Keratinocyte (primary cell): ENCODE measurements around the gene ECEL1. TPM values are rescaled to one million over a fixed set of nuclear protein-coding genes. Genes with fewer than 3 reads are reported as not detected.
A peak's percentile ranks its signal among the peaks of the same experiment; 100 is the strongest.

Source experiments
- DNase-seq: peaks from one replicate; pipeline ENCODE4 v3.0.0-alpha.2; 2011; ENCODE audit warnings: low read depth, missing footprints, low spot score
- FAIRE-seq: peaks from 2 replicates; lab custom pipeline; 2011; peaks lifted over from hg19 to GRCh38; lab: Jason Lieb, UNC
- H2AFZ ChIP-seq: 2 replicates; pipeline ENCODE4 v1.6.0; 2012; ENCODE audit warnings: low read length, control low read depth, inconsistent platforms; ENCODE audit not compliant: control insufficient read depth
- H3K27ac ChIP-seq: 2 replicates; pipeline ENCODE4 v1.5.1; 2011; ENCODE audit warnings: low read length; ENCODE audit not compliant: control insufficient read depth, insufficient read depth
- H3K27me3 ChIP-seq: 3 replicates; pipeline ENCODE4 v1.6.0; 2011; ENCODE audit warnings: low read length; ENCODE audit not compliant: control insufficient read depth, insufficient read depth; ENCODE audit errors: extremely low read depth
- H3K36me3 ChIP-seq, 2 experiments: 2 replicates in 1 of 2; 3 replicates in 1 of 2; pipeline ENCODE4 v1.5.1; 2011; ENCODE audit warnings: low read length in 2 of 2, mild to moderate bottlenecking in 1 of 2; ENCODE audit not compliant: control insufficient read depth in 2 of 2, insufficient read depth in 2 of 2; ENCODE audit errors: extremely low read depth in 1 of 2
- H3K4me1 ChIP-seq: 3 replicates; pipeline ENCODE4 v1.5.1; 2011; ENCODE audit warnings: low read length; ENCODE audit not compliant: control insufficient read depth, insufficient read depth; ENCODE audit errors: extremely low read depth
- H3K4me2 ChIP-seq: 3 replicates; pipeline ENCODE4 v1.6.0; 2011; ENCODE audit warnings: low read depth, low read length; ENCODE audit not compliant: control insufficient read depth, insufficient read depth; ENCODE audit errors: extremely low read depth
- H3K4me3 ChIP-seq, 3 experiments: fragments of 200-600 bp in 1 of 3; sonication (generic) in 1 of 3; 2 replicates in 2 of 3; 3 replicates in 1 of 3; pipeline ENCODE4 v1.5.1; 2011 to 2016; ENCODE audit warnings: low read length in 3 of 3, mild to moderate bottlenecking in 3 of 3, control low read depth in 2 of 3, inconsistent platforms in 1 of 3, low read depth in 1 of 3, mixed read lengths in 1 of 3, mixed run types in 1 of 3, moderate library complexity in 1 of 3; ENCODE audit not compliant: control insufficient read depth in 2 of 3, insufficient read depth in 2 of 3; ENCODE audit errors: extremely low read depth in 1 of 3
- H3K79me2 ChIP-seq: 2 replicates; pipeline ENCODE4 v1.6.0; 2012; ENCODE audit warnings: low read length; ENCODE audit not compliant: control insufficient read depth, insufficient read depth
- H3K9ac ChIP-seq: 3 replicates; pipeline ENCODE4 v1.6.0; 2011; ENCODE audit warnings: low read length; ENCODE audit not compliant: control insufficient read depth, insufficient read depth; ENCODE audit errors: extremely low read depth
- H3K9me1 ChIP-seq: 3 replicates; pipeline ENCODE4 v1.6.0; 2011; ENCODE audit warnings: low read length; ENCODE audit not compliant: control insufficient read depth, insufficient read depth; ENCODE audit errors: extremely low read depth
- H3K9me3 ChIP-seq: 2 replicates; pipeline ENCODE4 v1.5.1; 2012; ENCODE audit warnings: low read depth, low read length; ENCODE audit not compliant: control insufficient read depth
- H4K20me1 ChIP-seq: 3 replicates; pipeline ENCODE4 v1.6.0; 2011; ENCODE audit warnings: low read length; ENCODE audit not compliant: control insufficient read depth, insufficient read depth; ENCODE audit errors: extremely low read depth
- CTCF ChIP-seq, 3 experiments: IDR thresholded peaks in 1 of 3; conservative IDR thresholded peaks in 1 of 3; optimal IDR thresholded peaks in 1 of 3; 2 replicates in 2 of 3; 3 replicates in 1 of 3; pipeline versions ENCODE3 to v1.5.1; 2011; ENCODE audit warnings: low read length in 3 of 3, mild to moderate bottlenecking in 3 of 3, moderate library complexity in 2 of 3, control low read depth in 1 of 3, inconsistent platforms in 1 of 3; ENCODE audit not compliant: insufficient read depth in 2 of 3; ENCODE audit errors: extremely low read depth in 1 of 3
- EZH2 ChIP-seq: IDR thresholded peaks from one replicate; pipeline ENCODE4 v1.6.1; 2012; ENCODE audit warnings: inconsistent platforms, mild to moderate bottlenecking, low read length, moderate library complexity
- dilution Hi-C: fragments of 300-500 bp; cut with MboI; formaldehyde crosslinking; loops from one replicate; pipeline ENCODE4 v1.7.0; 2020; ENCODE audit warnings: low sequenced_read_pairs; ENCODE audit not compliant: extremely low pct_ligation_motif_present
- polyA plus RNA-seq, 5 experiments: library from polyadenylated mRNA; depleted of rRNA in 3 of 5; stranded (reverse) in 3 of 5; stranded (forward) in 1 of 5; unstranded in 1 of 5; fragments of >200 nt; gene quantifications; 1 replicate in 1 of 5; 2 replicates in 3 of 5; 3 replicates in 1 of 5; pipeline versions ENCODE4 v1.2.1 to v1.2.3, GENCODE V29; 2011 to 2012; ENCODE audit warnings: missing spikeins in 2 of 5, low read depth in 1 of 5, low replicate concordance in 1 of 5

ECEL1 gene
- polyA plus RNA-seq, 1 donor (not counting 4 experiments of a cell fraction or from before 2014, with no cell fraction given): not detected

GRCh38 chr2:232502511-232502910 lies 14.9 kb upstream of the ECEL1 start:
- Histone ChIP-seq H3K27ac (no peak overlapping the region), H3K79me2 (no peaks in the 10 kb centered on the region), H3K4me2 (no peak overlapping the region), H3K9me1 (no peaks in the 10 kb centered on the region), H2AFZ (no peak overlapping the region), H4K20me1 (no peaks in the 10 kb centered on the region), H3K27me3 (peaks cover 41% of the 10 kb centered on the region), H3K36me3 (no peaks in the 10 kb centered on the region), H3K4me1 (no peaks in the 10 kb centered on the region), H3K9me3 (no peaks in the 10 kb centered on the region), H3K9ac (no peak overlapping the region), H3K4me3 (no peak overlapping the region)
- FAIRE-seq (no peak), DNase-seq (no peak)
- dilution Hi-C loops: no loop called here
- TF ChIP-seq EZH2: peak; percentile 59
- TF ChIP-seq CTCF (optimal IDR thresholded peaks at IDR 0.05 in 1 of 3, IDR thresholded peaks at IDR 0.05 in 1 of 3, conservative IDR thresholded peaks at IDR 0.05 in 1 of 3; ENCODE audit: extremely low read depth in 1 of 3, insufficient read depth in 2 of 3, low read length in 3 of 3): no peak

GRCh38 chr2:232501794-232502390 lies 14.3 kb upstream of the ECEL1 start:
- no peak overlapping the region for H3K4me2 ChIP-seq
- peaks cover 41% of the 10 kb centered on the region for H3K27me3 ChIP-seq
- no peaks in the 10 kb centered on the region for H3K4me1 ChIP-seq
- no peak overlapping the region for H3K9ac ChIP-seq
- no peaks in the 10 kb centered on the region for H3K9me1 ChIP-seq
- FAIRE-seq (no peak), DNase-seq (no peak)
- no peaks in the 10 kb centered on the region for H3K79me2 ChIP-seq
- H3K27ac ChIP-seq: no peak overlapping the region
- H3K4me3 ChIP-seq: no peak overlapping the region
- H4K20me1 ChIP-seq: no peaks in the 10 kb centered on the region
- dilution Hi-C loops: no loop called here
- TF ChIP-seq CTCF (optimal IDR thresholded peaks at IDR 0.05 in 1 of 3, IDR thresholded peaks at IDR 0.05 in 1 of 3, conservative IDR thresholded peaks at IDR 0.05 in 1 of 3; ENCODE audit: extremely low read depth in 1 of 3, insufficient read depth in 2 of 3, low read length in 3 of 3): no peak
- no peak for TF ChIP-seq EZH2
- no peak overlapping the region for H2AFZ ChIP-seq
- no peaks in the 10 kb centered on the region for H3K9me3 ChIP-seq
- no peaks in the 10 kb centered on the region for H3K36me3 ChIP-seq
